Upper lobe of right lung (tissue), 1 donor: Measurements from ENCODE around the gene C1QTNF8. TPM values are rescaled to one million over a fixed set of nuclear protein-coding genes. Genes with fewer than 3 reads are reported as not detected.
A peak's percentile ranks its signal among the peaks of the same experiment; 100 is the strongest.

Experiments used
- ATAC-seq: fragments of 200-7000 bp; cut with Tn5 transposase; one replicate; pipeline ENCODE4 v1.9.1; 2020; ENCODE audit warnings: mild to moderate bottlenecking, moderate library complexity
- DNase-seq: peaks from one replicate; pipeline ENCODE4 v3.0.0-alpha.2; 2020
- H3K27ac ChIP-seq: fragments of 200-600 bp; one replicate; pipeline ENCODE4 v1.8.0; 2022
- H3K27me3 ChIP-seq: fragments of 200-600 bp; one replicate; pipeline ENCODE4 v1.8.0; 2022; ENCODE audit warnings: mild to moderate bottlenecking
- H3K36me3 ChIP-seq: fragments of 200-600 bp; one replicate; pipeline ENCODE4 v1.8.0; 2022
- H3K4me1 ChIP-seq: fragments of 200-600 bp; one replicate; pipeline ENCODE4 v1.8.0; 2022
- H3K4me3 ChIP-seq: fragments of 200-600 bp; one replicate; pipeline ENCODE4 v1.8.0; 2022; ENCODE audit warnings: mild to moderate bottlenecking
- H3K9me3 ChIP-seq: fragments of 200-600 bp; one replicate; pipeline ENCODE4 v1.8.0; 2022
- CTCF ChIP-seq: fragments of 200-600 bp; IDR thresholded peaks from one replicate; pipeline ENCODE4 v1.8.0; 2022; ENCODE audit warnings: antibody characterized with exemption
- intact Hi-C: fragments of 100-400 bp; cut with DNase I; formaldehyde crosslinking; loops from one replicate; pipeline ENCODE4 v1.11.0; 2022
- total RNA-seq: library from RNA; stranded (reverse); fragmentation: NEBNext Ultra II Directional; extraction: Animal tissue kit (Norgen Biotek cat#: 25700); gene quantifications from one replicate; pipeline ENCODE4 v1.2.1, GENCODE V29; 2021
- donor health status: DM: no; HTN: yes; CAD: no; lungs with severe emphysema.

Gene C1QTNF8
- total RNA-seq, 1 donor from 2014 or later: not detected

- peaks cover 45% of the 10 kb centered on the region for H3K27me3 ChIP-seq
- no peak for DNase-seq
Observed at GRCh38 chr16:1106659-1107058, 10.6 kb upstream of the C1QTNF8 start.

GRCh38 chr16:1105888-1106620, 10.0 kb upstream of the C1QTNF8 start:
- no peak overlapping the region for H3K4me3 ChIP-seq
- H3K36me3 ChIP-seq: no peaks in the 10 kb centered on the region
- intact Hi-C loops: no loop called here
- peak; percentile 59 for TF ChIP-seq CTCF
- no peaks in the 10 kb centered on the region for H3K9me3 ChIP-seq
- no peak overlapping the region for H3K27ac ChIP-seq
- peaks cover 4% of the 10 kb centered on the region for H3K4me1 ChIP-seq
- DNase-seq: peak; percentile 79
- ATAC-seq: peak; percentile 59
- peaks cover 45% of the 10 kb centered on the region for H3K27me3 ChIP-seq

More at GRCh38 chr16:1106659-1107058, 10.6 kb upstream of the C1QTNF8 start:
- peaks cover 4% of the 10 kb centered on the region for H3K4me1 ChIP-seq
- intact Hi-C loops: no loop called here
- no peaks in the 10 kb centered on the region for H3K9me3 ChIP-seq
- H3K27ac ChIP-seq: no peak overlapping the region
- no peak overlapping the region for H3K4me3 ChIP-seq
- ATAC-seq: no peak
- TF ChIP-seq CTCF: no peak
- no peaks in the 10 kb centered on the region for H3K36me3 ChIP-seq

GRCh38 chr16:1103636-1103980, 7.6 kb upstream of the C1QTNF8 start:
- H3K4me1 ChIP-seq: peaks cover 4% of the 10 kb centered on the region
- no peaks in the 10 kb centered on the region for H3K9me3 ChIP-seq
- ATAC-seq: no peak
- no peak overlapping the region for H3K4me3 ChIP-seq
- TF ChIP-seq CTCF: no peak
- DNase-seq: no peak
- H3K27me3 ChIP-seq: peaks cover 55% of the 10 kb centered on the region
- intact Hi-C loops: no loop called here
- H3K36me3 ChIP-seq: no peaks in the 10 kb centered on the region
- H3K27ac ChIP-seq: no peak overlapping the region

DNA sequence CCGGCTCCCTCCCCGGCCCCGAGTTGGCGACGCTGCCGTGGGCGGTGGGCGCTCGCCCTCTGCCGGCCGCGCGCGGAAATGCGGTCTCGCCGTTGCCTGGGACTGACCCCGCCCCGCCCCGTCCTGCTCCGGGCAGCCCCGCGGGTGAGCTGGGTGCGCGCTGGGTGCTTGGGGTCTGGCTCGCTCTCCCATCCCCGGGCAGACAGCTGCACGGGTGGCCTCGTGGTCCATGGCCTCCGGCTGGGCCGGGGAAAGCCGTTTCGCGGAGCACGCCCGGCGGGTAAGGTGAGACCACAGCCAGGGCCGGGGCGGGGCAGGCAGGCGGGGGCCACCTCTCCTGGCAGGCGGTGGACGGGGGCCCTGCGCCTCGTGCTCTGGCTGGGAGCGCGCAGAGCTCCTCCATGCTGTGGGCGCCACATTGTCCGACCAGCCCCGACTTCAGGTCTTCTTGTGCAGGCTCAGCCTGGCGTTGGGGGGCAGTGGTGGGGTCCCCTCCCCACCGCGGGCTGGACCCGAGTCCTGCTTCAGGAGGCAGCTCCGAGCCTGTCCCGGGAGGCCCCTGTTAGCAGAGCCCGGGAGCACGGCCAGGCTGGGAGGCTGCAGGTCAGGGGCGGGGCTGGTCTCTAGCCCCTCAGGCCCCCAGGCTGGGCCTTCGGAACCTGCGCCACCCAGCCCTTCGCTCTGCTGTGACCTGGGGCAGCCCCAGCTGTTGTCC, 7.0 kb upstream of the C1QTNF8 start:
- H3K4me3 ChIP-seq: no peak overlapping the region
- intact Hi-C loops: no loop called here
- H3K36me3 ChIP-seq: no peaks in the 10 kb centered on the region
- peak; percentile 81 for DNase-seq
- H3K27me3 ChIP-seq: peaks cover 51% of the 10 kb centered on the region
- TF ChIP-seq CTCF: peak; percentile 61
- H3K9me3 ChIP-seq: no peaks in the 10 kb centered on the region
- peak; percentile 71 for ATAC-seq
- no peak overlapping the region for H3K27ac ChIP-seq
- H3K4me1 ChIP-seq: peaks cover 4% of the 10 kb centered on the region

- H3K27me3 ChIP-seq: peaks cover 50% of the 10 kb centered on the region
- intact Hi-C loops: no loop called here
- TF ChIP-seq CTCF: no peak
Observed at GRCh38 chr16:1102333-1102700, 6.3 kb upstream of the C1QTNF8 start.

More at GRCh38 chr16:1102333-1102700, 6.3 kb upstream of the C1QTNF8 start:
- H3K4me3 ChIP-seq: no peak overlapping the region
- H3K4me1 ChIP-seq: peaks cover 4% of the 10 kb centered on the region
- no peak for DNase-seq
- no peaks in the 10 kb centered on the region for H3K36me3 ChIP-seq
- no peaks in the 10 kb centered on the region for H3K9me3 ChIP-seq
- no peak overlapping the region for H3K27ac ChIP-seq
- no peak for ATAC-seq
